Neuronal stem cell (in vitro differentiated cells): ENCODE measurements around the gene CDKN2D. TPM values are rescaled to one million over a fixed set of nuclear protein-coding genes. Genes with fewer than 3 reads are reported as not detected.

Experiments used
- DNase-seq: peaks from one replicate; pipeline ENCODE4 v3.0.0-alpha.2; 2013; ENCODE audit warnings: low spot score
- H2AFZ ChIP-seq: one replicate; pipeline ENCODE4 v1.6.1; 2013; ENCODE audit warnings: mild to moderate bottlenecking, low read length, inconsistent platforms
- H2AK5ac ChIP-seq: 2 replicates; pipeline ENCODE4 v1.6.1; 2013; ENCODE audit warnings: low read depth, mild to moderate bottlenecking, inconsistent platforms, low read length, moderate library complexity, mixed read lengths
- H2BK120ac ChIP-seq: 2 replicates; pipeline ENCODE4 v1.6.1; 2013; ENCODE audit warnings: low read depth, mild to moderate bottlenecking, inconsistent platforms, low read length, moderate library complexity, mixed read lengths
- H2BK12ac ChIP-seq: one replicate; pipeline ENCODE4 v1.6.1; 2013; ENCODE audit warnings: low read length, inconsistent platforms
- H2BK15ac ChIP-seq: 2 replicates; pipeline ENCODE4 v1.6.1; 2013; ENCODE audit warnings: mild to moderate bottlenecking, low read length, inconsistent platforms, mixed read lengths
- H2BK5ac ChIP-seq: one replicate; pipeline ENCODE4 v1.6.1; 2013; ENCODE audit warnings: inconsistent platforms, mild to moderate bottlenecking, low read length, moderate library complexity
- H3K14ac ChIP-seq: one replicate; pipeline ENCODE4 v1.6.1; 2013; ENCODE audit warnings: low read length, inconsistent platforms
- H3K18ac ChIP-seq: 2 replicates; pipeline ENCODE4 v1.6.1; 2013; ENCODE audit warnings: low read length, inconsistent platforms
- H3K23ac ChIP-seq: 2 replicates; pipeline ENCODE4 v1.6.1; 2013; ENCODE audit warnings: low read depth, mild to moderate bottlenecking, mixed read lengths, low read length, inconsistent platforms; ENCODE audit not compliant: poor library complexity
- H3K27ac ChIP-seq: replicated peaks from 3 replicates; pipeline ENCODE4 v1.5.1; 2013; ENCODE audit warnings: low read length, inconsistent platforms
- H3K27me3 ChIP-seq, 3 experiments: 2 replicates each; pipeline ENCODE4 v1.6.1; 2013; ENCODE audit warnings: low read length in 3 of 3, mild to moderate bottlenecking in 2 of 3, inconsistent platforms in 1 of 3, low read depth in 1 of 3, mixed read lengths in 1 of 3, moderate library complexity in 1 of 3; ENCODE audit not compliant: control insufficient read depth in 3 of 3, insufficient read depth in 3 of 3
- H3K36me3 ChIP-seq, 2 donors: replicated peaks in 1 of 2; 2 replicates each; pipeline ENCODE4 v1.6.1; 2013; ENCODE audit warnings: low read length in 2 of 2; ENCODE audit not compliant: control insufficient read depth in 2 of 2, insufficient read depth in 2 of 2
- H3K4ac ChIP-seq: 2 replicates; pipeline ENCODE4 v1.6.1; 2013; ENCODE audit warnings: inconsistent platforms, mild to moderate bottlenecking, low read length, moderate library complexity
- H3K4me1 ChIP-seq, 2 donors: 1 replicate in 1 of 2; 2 replicates in 1 of 2; pipeline ENCODE4 v1.6.1; 2013; ENCODE audit warnings: low read length in 2 of 2, low read depth in 1 of 2; ENCODE audit not compliant: control insufficient read depth in 2 of 2, insufficient read depth in 1 of 2
- H3K4me2 ChIP-seq: one replicate; pipeline ENCODE4 v1.6.1; 2013; ENCODE audit warnings: mild to moderate bottlenecking, low read length, inconsistent platforms; ENCODE audit not compliant: insufficient read depth, poor library complexity, severe bottlenecking
- H3K4me3 ChIP-seq, 2 donors: 2 replicates each; pipeline ENCODE4 v1.5.1; 2013; ENCODE audit warnings: low read length in 2 of 2, mild to moderate bottlenecking in 2 of 2, inconsistent platforms in 1 of 2, moderate library complexity in 1 of 2
- H3K79me1 ChIP-seq: one replicate; pipeline ENCODE4 v1.6.1; 2013; ENCODE audit warnings: low read depth, mild to moderate bottlenecking, inconsistent platforms, low read length, moderate library complexity
- H3K9ac ChIP-seq: one replicate; pipeline ENCODE4 v1.6.1; 2013; ENCODE audit warnings: mild to moderate bottlenecking, low read depth, low read length, inconsistent platforms; ENCODE audit not compliant: poor library complexity
- H3K9me3 ChIP-seq, 2 donors: replicated peaks in 1 of 2; 2 replicates each; pipeline versions ENCODE3 to v1.6.1; 2013; ENCODE audit warnings: low read length in 2 of 2, mild to moderate bottlenecking in 2 of 2, inconsistent platforms in 1 of 2, low read depth in 1 of 2, mixed read lengths in 1 of 2, moderate library complexity in 1 of 2; ENCODE audit not compliant: control insufficient read depth in 2 of 2, insufficient read depth in 1 of 2
- H4K8ac ChIP-seq: one replicate; pipeline ENCODE4 v1.6.1; 2013; ENCODE audit warnings: low read depth, mild to moderate bottlenecking, inconsistent platforms, low read length, moderate library complexity
- H4K91ac ChIP-seq: one replicate; pipeline ENCODE4 v1.6.1; 2013; ENCODE audit warnings: low read length, low read depth, mild to moderate bottlenecking, inconsistent platforms; ENCODE audit not compliant: poor library complexity
- WGBS, 2 donors: extraction: QIAGEN DNeasy Blood & Tissue Kit; methylation state at CpG; one replicate each; pipeline ENCODE4 v1.1.7; 2013; ENCODE audit warnings: missing lambda C conversion rate in 2 of 2, mixed read lengths in 1 of 2; ENCODE audit not compliant: insufficient read length in 2 of 2, insufficient replicate concordance in 1 of 2; ENCODE audit errors: extremely low coverage in 2 of 2; 5-methylcytosine and 5-hydroxymethylcytosine counted together
- small RNA-seq: library from polyadenylated mRNA; stranded (forward); fragments of <200 nt; extraction: miRNeasy Mini kit (QIAGEN cat#:217004); gene quantifications from one replicate; pipeline ENCODE3, GENCODE V24; 2013; ENCODE audit not compliant: insufficient read depth

CDKN2D gene

DNA sequence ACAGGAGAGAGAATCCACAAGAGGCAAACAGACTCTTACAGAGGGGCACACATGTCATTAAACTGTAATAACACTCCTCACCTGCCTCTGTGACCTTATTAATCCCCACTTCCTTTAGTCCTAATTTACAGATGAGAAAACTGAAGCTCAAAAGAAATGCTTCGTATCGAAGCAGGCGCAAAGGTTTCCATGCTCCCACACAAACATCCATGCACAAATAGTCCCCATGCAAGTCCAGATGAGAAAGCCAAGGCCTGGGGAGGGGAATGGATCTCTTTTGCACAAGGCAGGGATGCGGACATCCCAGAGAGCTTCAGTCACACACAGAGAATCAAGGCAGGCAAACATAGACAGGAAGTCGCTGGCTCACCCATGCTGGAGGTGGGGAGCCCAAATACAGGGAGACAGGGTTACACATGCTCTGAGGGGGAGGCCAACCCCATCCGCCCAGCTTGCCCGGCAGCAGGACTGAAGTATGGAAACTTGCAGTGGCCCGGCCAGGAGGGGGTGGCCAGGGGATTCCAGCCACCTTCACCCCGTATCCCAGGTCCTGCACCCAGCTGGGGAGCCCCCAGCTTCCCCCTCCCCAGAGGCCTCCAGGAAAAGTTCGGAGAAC lies 52.0 kb downstream of the CDKN2D start:
- Histone ChIP-seq H3K4ac (no peak overlapping the region), H2BK12ac (peak overlapping the region; percentile 63), H3K14ac (peak overlapping the region; percentile 32), H4K91ac (no peak overlapping the region), H2BK15ac (peak overlapping the region; percentile 99), H3K4me1 (peaks cover 11 to 17% of the 10 kb centered on the region in 2 donors), H4K8ac (no peak overlapping the region), H2BK120ac (peak overlapping the region; percentile 78), H3K36me3 (peaks cover 0 to 3% of the 10 kb centered on the region in 2 donors), H3K4me2 (peak overlapping the region; percentile 71), H3K9me3 (peaks cover 0 to 3% of the 10 kb centered on the region in 2 donors), H3K18ac (peak overlapping the region; percentile 97), H3K4me3 (peak overlapping the region; percentile 13 to 87), H3K27me3 (peaks cover 0 to 94% (median 50%) of the 10 kb centered on the region in 3 experiments), H3K79me1 (peaks cover 2% of the 10 kb centered on the region), H2AK5ac (peak overlapping the region; percentile 91), H3K9ac (peak overlapping the region; percentile 75), H2AFZ (peak overlapping the region; percentile 52), H3K23ac (peak overlapping the region; percentile 5), H2BK5ac (peak overlapping the region; percentile 71), H3K27ac (no peak overlapping the region)
- WGBS, 2 donors, result no CpG with 5 or more reads among the region's 10 CpGs
- DNase-seq, result no peak

Small RNAs within 50 kb of the gene (small RNA-seq; reads per million reads assigned to genes)
- gene MIR1238 (not detected), gene RNU7-140P (not detected)
